ENCODE measurements around the gene PTPRD. TPM values are rescaled to one million over a fixed set of nuclear protein-coding genes. Genes with fewer than 3 reads are reported as not detected.

PTPRD gene
- total RNA-seq, 1 experiment from 2014 or later, result 32.5 TPM

DNA sequence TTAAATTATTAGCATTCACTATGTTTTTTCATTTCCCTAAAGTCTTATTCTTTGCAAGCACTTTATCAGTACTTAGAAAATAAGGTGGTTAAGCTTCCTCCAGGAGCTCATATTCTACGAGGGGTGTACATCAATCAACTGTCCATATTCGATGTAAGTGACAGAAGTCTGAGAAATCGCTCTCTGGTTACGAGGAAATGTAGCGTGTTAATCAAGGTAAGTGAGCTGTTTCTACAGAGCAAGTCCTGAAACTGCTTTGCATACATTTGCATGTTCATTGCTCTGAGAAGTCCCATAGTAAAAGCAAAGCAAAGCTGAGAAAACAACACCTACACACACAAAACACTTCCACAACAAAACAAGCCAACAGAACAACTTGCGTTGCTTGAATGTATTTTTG lies 1919.3 kb downstream of the PTPRD start:
- H3K36me3 Mint-ChIP-seq (ENCODE audit: insufficient read depth in 1 of 3, low read depth in 3 of 3), result peaks cover 5 to 17% (median 5%) of the 10 kb centered on the region in 3 experiments
- no peaks in the 10 kb centered on the region for H3K79me2 ChIP-seq (ENCODE audit: insufficient read depth, low read length)
- H3K23ac ChIP-seq (ENCODE audit: insufficient read length, low read depth, low read length), result no peak overlapping the region
- H3K4me2 ChIP-seq (ENCODE audit: insufficient read depth, insufficient read length, low read length), result no peak overlapping the region
- H3K14ac ChIP-seq (ENCODE audit: insufficient read depth, low read length), result no peak overlapping the region
- no peak overlapping the region for H2BK5ac ChIP-seq (ENCODE audit: insufficient read length, low read length)
- no peaks in the 10 kb centered on the region for H3K9me3 ChIP-seq (ENCODE audit: control insufficient read depth, low read depth, low read length)
- peak overlapping the region; percentile 64 for H3K18ac ChIP-seq (ENCODE audit: insufficient read length, low read depth, low read length)
- H4K8ac ChIP-seq (replicated peaks; ENCODE audit: insufficient read length, low read depth, low read length), result no peak overlapping the region
- H4K5ac ChIP-seq (ENCODE audit: insufficient read length, low read depth, low read length), result no peak overlapping the region
- peaks cover 6 to 8% of the 10 kb centered on the region in 2 experiments for H3K9me3 Mint-ChIP-seq
- no peak for DNase-seq
- H3K27ac ChIP-seq (ENCODE audit: insufficient read length, low read depth, low read length), result no peak overlapping the region
- no peaks in the 10 kb centered on the region for H3K27me3 ChIP-seq (ENCODE audit: insufficient read depth, low read length)
- no peak overlapping the region for H2BK20ac ChIP-seq (ENCODE audit: low read depth, low read length, poor library complexity, severe bottlenecking)
- H3K56ac ChIP-seq (ENCODE audit: insufficient read length, low read depth, low read length), result no peak overlapping the region
- TF ChIP-seq CTCF (conservative IDR thresholded peaks at IDR 0.05), result no peak
- no peak overlapping the region for H3K9ac ChIP-seq (ENCODE audit: extremely low read depth, insufficient read length, low read length)
- H2BK15ac ChIP-seq (ENCODE audit: low read depth, low read length), result no peak overlapping the region
- H3T11ph ChIP-seq (ENCODE audit: low read length), result no peak overlapping the region
- H3K27me3 Mint-ChIP-seq (ENCODE audit: low read depth), result no peaks in the 10 kb centered on the region
- H2AFZ ChIP-seq (ENCODE audit: low read length), result no peak overlapping the region
- WGBS (ENCODE audit: extremely low coverage, insufficient read length, low lambda C conversion rate), result no CpG with 5 or more reads among the region's 6 CpGs
- no peak overlapping the region for H2AK5ac ChIP-seq (ENCODE audit: insufficient read length, low read length)
- H2BK12ac ChIP-seq (ENCODE audit: insufficient read length, low read depth, low read length), result no peak overlapping the region
- H2BK120ac ChIP-seq (ENCODE audit: low read depth, low read length, poor library complexity, severe bottlenecking), result no peak overlapping the region
- H4K20me1 ChIP-seq (ENCODE audit: control insufficient read depth, insufficient read depth, insufficient read length), result no peaks in the 10 kb centered on the region
- H3K4ac ChIP-seq (ENCODE audit: low read depth, low read length), result no peak overlapping the region
- H3K79me1 ChIP-seq (ENCODE audit: insufficient read depth, low read depth, low read length, poor library complexity, severe bottlenecking), result no peaks in the 10 kb centered on the region
- peak overlapping the region; percentile 67 to 94 (median 80); a peak in 5 of 7 replicates for H3K27ac Mint-ChIP-seq
- peaks cover 47 to 50% of the 10 kb centered on the region in 2 experiments for H3K4me1 Mint-ChIP-seq
- no peak overlapping the region for H4K91ac ChIP-seq (ENCODE audit: insufficient read length, low read depth, low read length)
- H3K4me1 ChIP-seq (ENCODE audit: insufficient read depth, low read length), result peaks cover 11% of the 10 kb centered on the region; the same call in 1 of the 2 replicates
- no peak overlapping the region; a peak in 1 of 5 replicates for H3K4me3 Mint-ChIP-seq
- H3K23me2 ChIP-seq (ENCODE audit: insufficient read length, low read depth, low read length, poor library complexity, severe bottlenecking), result no peaks in the 10 kb centered on the region

All from H9 (cell line).